GM18951 (cell line): Measurements from ENCODE around the gene FEZF1.

Experiments used
- POLR2A ChIP-seq: IDR thresholded peaks from 4 replicates; pipeline ENCODE4 v1.6.1; 2011; ENCODE audit warnings: mild to moderate bottlenecking; ENCODE audit not compliant: insufficient read length, insufficient read depth; ENCODE audit errors: extremely low read depth
- in situ Hi-C: fragments of 300-500 bp; cut with MboI; formaldehyde crosslinking; loops from one replicate; pipeline ENCODE4 v1.12.0; 2022; ENCODE audit warnings: low sequenced_read_pairs, mixed read lengths, inconsistent platforms; ENCODE audit not compliant: unreplicated experiment

FEZF1 gene

DNA sequence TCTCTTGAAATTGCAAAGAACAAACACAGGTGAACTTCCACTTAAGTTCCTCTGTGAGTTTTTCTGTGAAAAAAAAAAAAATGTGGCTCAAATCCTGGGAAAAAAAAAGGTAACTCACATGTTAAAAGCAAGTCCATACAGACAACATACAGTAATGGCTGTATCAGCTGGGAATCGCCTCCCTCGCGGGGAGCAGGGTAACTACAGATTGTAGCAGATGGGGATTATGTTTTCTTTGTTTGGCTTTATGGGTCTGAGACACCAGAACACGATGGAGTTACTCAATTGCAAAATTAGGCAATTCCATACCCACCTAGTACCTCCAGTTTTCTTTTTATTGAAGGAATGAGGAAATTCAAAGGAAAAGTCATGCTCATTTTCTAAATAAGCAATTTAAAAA, 42.3 kb downstream of the FEZF1 start:
- in situ Hi-C loops: no loop called here
- no peak for TF ChIP-seq POLR2A

DNA sequence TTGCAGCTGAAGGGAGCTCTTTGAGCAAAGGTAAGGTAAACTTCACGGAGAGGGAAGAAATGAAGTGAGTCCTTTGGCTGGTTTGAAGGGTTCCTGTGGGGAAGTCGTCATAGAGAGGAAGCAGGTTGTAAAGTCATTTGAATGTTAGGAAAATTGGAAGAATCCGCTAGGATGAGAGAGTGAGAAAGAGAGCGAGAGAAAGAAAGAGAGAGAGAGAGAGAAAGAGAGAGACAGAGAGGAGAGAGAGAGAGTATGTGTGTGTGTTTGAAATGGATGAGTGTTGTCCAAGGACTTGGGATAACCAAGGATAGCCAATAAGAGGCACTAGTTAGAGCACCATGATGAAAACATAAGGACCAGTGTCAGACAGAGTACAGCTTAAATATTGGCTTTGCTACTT, 43.1 kb downstream of the FEZF1 start:
- in situ Hi-C loops: no loop called here
- TF ChIP-seq POLR2A: no peak

DNA sequence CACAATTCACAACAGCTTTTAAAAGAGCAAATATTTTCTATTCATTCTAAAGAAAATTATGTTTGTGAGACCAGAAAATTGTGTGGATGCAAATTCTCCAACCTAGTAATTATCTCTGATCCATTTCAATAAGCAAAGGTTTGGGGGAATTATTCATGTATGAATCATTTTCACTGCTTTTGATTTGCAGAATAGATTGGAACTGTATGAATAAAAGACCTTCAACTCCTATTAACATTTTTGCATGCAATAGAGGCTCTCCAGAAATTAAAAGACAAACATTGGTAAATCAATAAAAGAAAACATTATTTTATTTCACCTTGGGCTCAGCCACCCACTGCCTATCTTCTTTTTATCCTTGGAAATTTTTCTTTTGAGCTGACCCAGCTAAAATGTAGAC, 43.5 kb downstream of the FEZF1 start:
- no peak for TF ChIP-seq POLR2A
- in situ Hi-C loops: no loop called here

DNA sequence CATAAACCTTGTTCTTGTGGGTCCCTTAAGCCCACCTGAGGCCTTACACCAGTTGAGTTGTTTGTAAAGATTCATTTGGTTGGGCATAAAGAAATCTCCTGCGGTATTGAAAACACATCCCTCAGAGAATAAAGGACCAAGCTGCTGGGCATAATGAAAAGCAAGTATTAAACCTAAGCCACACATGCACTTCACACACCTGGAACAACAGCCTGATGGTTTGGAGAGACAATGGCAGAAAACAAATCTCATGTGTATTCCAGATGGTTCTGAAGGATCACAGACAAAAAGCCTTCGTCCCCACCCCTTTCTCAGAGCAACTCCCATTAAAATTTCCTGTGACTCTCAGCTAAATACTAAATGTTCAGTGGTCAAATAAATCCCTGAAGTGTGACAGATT, 44.2 kb downstream of the FEZF1 start:
- in situ Hi-C loops: no loop called here
- no peak for TF ChIP-seq POLR2A

DNA sequence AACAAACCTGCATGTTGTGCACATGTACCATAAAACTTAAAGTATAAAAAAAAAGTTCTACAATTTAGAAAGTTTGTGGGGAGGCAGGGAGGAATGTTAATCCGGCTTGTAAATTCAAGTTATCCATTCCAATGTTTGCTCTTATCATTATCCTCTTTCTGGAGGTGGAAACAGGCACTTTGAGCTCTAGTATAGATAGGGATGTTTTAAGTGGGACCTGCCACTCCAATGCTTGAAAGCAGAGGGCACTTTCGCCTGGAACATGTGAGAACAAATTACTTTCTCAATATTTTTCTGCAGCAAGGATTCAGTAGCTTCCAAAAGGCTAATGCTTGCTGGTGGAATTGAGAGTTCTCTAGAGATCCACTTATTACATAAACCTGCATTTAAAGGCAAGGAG, 45.6 kb downstream of the FEZF1 start:
- in situ Hi-C loops: no loop called here
- TF ChIP-seq POLR2A: no peak

DNA sequence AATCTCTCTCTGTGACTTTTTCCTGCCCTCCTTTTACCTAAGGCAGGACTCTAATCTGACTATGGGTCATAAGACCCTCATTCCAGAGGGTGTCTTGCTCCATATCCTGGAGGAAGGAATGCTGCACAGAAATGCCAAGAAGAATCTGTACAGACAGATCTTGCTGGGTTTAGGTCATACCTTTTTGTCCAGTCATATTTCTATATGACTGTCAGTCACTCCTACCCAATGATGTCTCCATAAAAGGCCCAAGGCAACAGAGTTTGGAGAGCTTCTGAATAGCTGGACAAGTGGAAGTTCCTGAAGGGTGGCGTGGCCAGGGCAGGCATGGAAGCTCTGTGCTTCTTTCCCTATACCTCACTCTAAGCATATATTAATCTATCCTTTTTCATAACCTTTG, 47.5 kb downstream of the FEZF1 start:
- in situ Hi-C loops: no loop called here
- no peak for TF ChIP-seq POLR2A

DNA sequence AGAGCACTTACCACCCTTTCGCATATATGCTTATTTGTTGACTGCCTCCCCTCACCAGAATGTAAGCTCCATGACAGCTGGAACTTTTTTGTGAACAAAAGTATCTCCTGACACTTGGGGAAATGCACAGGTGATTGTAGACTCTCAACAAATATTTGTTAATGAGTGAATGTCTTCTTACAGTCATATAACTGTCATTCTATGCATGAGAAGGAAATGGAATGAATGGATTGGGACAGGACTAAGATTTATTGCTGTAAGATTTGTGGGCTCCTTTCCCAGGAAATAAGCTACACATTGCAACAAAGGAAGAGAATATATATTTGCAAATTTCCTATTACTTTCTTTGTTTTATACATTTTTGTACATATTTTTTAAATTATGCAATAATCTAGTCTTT, 48.5 kb downstream of the FEZF1 start:
- no peak for TF ChIP-seq POLR2A
- in situ Hi-C loops: no loop called here

DNA sequence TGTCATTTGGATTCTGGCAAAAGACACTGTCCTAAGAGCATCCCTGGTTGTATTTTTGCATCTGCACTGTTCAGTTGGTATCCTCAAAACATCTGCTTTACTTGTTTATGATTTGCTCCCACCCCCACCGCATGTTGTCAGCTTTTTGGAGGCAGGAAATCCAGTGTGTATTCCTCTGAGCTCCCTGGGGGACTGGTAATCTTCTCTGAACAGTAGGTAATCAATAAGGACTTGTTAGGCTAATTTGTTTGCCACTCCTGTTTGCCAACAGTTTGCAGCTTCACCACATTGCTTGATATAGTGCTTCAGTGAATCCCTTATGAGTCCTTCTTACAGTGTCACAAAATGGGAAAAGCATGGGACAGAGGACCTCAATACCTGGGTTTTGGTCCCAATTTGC, 49.1 kb downstream of the FEZF1 start:
- TF ChIP-seq POLR2A: no peak
- in situ Hi-C loops: no loop called here
